DMS53 (cell line): ENCODE results near the gene THRSP.
"Not testable (repeated sequence)": the region's sequence is repeated elsewhere in the genome, so short reads cannot be mapped to it uniquely, and the experiment has no call there.

Experiments
- DNase-seq: peaks from one replicate; lab custom pipeline; 2025; lab: John Stamatoyannopoulos, UW

THRSP gene

DNA sequence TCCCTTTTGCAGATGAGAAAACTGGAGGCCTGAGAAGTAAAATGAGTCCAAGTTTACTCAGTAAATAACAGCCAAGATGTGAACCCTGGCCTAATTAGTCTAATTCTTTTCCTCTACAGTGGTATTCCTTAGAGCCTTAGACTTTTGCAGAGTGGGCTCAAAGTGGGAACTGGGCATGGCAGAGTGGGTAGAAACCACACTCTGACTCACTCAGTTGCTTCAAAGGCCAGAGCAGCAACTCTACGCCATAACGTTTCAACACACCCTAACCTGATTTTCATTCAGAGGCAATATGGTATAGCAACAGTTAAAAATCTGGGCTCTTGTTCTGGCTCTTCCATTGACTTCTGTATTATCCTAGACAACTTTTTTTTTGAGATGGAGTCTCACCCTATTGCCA lies 2.8 kb downstream of the THRSP start:
- DNase-seq: no peak

DNA sequence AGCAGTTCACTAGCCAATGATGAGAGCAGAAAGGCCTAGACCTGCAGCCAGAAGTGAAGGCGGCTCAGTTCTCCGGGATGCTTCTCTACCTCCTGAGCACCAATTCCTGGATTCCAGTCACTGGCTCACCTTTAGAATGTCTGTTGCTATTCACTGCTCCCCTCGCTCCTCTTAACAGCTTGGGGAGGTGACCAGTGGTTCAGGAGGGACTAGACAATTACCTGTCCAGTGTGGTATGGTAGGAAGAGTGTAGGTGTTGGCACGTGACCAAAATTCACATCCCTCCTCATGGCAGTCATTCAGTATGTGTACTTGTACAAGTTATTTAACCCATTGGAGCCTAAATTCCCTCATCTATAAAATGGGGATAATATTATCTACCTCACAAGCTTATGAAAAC lies 4.0 kb downstream of the THRSP start:
- no peak for DNase-seq

DNA sequence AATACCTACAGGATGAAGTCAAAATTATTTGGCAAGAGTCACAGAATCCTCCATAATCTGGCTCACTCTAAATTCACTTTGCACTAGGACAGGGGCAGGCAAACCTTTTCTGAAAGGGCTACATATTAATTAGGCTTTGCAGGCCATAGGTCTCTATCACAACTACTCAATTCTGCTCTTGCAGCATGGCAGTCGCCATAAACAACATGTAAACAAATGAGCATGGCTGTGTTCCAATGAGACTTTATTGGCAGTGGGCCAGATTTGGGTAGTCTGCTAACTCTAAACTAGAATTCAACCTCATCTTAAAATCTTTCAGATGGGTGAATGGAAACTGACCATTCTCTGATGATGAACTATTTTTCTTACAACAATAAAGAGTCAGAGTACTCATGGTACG lies 5.8 kb downstream of the THRSP start:
- DNase-seq: peak; percentile 52

DNA sequence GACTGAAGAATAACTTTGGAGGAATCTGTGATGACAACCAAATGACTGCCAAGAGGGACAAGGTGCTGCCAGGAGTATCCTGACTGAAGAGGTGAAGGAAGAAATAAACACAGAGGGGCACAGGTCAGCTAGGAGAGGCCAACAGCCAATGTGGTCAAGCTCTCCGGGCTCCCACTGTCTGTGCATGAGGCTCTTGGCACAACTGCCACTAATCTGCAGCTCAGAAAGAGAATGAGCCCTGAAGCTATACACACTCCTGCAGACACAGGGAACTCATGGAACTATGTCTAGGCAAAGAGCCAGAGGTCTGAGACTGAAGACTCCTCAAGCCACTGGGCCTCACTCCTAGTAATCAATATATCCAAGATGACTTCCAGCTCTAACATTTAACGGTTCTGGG lies 7.0 kb downstream of the THRSP start:
- DNase-seq: no peak

DNA sequence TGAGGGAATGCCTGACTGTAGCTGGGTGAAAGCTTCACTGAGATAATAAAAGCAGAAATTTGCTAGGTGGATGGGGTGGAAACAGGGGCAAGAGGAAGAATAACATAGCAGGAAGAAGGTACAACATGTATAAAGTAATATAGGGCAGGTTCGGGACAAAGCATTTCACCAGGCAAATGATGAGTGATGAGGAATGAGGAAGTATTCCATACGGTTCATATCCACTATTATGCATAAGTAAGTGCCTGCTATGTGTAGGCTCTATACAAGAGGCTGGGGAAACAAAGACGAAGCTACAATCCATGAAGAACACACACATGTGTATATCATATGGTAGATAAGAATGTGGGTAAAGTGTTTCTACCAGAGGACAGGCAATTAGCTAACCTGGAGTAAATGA lies 8.1 kb downstream of the THRSP start:
- DNase-seq: no peak

DNA sequence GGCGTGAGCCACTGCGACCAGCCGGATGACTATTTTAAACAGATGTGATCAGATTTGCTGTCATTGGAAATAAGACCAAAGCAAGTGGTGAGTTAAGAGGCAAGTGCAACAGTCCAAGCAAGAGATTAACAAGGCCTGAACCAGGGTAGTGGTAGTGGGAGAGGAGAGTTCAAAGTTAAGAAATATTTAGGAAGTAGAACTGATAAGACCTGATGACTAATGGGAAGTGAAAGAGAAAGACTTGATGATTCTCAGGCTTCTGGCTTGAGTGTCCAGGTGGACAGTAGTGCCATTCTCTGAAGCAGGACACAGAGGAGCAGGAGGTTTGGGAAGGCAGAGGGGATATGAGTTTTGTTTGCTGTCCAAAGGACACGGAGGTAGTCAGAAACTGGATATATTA lies 8.8 kb downstream of the THRSP start:
- no peak for DNase-seq

DNA sequence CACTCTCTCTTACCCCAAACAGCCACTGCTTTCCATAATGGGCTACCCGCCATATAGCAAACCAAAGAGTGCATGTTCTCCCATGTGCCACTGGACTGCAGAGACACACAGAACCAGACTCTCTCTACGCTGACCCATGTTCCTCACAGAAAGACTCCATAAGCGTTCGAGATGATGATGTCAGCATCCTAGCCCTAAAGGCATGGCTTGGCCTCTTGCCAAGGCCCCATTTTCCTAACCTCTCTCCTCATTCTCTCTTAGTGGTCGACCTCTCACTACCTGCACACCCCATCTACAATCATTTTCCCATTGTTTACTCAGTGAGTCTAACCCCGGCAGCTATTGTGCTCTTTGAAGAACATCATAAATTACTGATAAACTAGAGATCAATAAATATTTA lies 11.1 kb downstream of the THRSP start:
- no peak for DNase-seq

DNA sequence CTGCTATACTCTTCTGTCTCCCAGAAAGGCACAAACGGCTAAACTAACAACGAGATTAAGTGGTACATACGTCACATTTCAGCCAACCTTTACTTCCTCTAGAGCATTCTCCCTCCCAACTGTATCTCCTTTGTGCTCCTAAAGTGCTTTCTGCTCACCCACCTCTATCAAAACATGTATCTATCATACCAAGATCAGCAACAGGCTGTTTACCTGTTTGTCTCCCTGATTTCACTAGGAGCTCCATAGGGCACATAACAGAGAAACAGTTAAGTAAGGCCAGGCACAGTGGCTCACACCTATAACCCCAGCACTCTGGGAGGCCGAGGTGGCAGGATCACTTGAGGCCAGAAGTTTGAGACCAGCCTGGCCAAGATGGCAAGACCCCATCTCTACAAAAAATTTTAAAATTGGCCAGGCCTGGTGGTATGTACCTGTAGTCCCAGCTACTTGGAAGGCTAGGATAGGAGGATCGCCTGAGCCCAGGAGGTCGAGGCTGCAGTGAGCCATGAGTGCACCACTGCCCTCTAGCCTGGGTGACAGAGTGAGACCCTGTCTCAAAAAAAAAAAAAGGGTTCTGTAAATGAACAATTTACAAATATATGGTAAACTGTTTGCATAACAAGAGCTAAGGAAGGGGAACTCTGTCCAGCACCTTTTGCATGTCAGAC lies 13.2 kb downstream of the THRSP start:
- no peak for DNase-seq

DNA sequence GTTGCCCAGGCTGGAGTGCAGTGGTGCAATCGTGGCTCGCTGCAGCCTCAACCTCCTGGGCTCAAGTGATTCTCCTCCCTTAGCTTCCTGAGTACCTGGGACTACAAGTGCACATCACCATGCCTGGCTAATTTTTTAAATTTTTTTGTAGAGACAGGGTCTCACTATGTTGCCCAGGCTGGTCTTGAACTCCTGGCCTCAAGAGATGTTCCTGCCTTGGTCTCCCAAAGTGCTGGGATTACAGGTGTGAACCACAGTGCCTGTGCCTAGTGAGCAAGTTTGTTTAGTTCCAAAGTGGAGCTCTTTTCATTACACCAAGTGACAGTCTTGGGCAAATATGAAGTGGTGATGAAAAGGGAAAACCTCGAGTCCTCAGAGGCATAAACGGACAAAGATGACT lies 13.9 kb downstream of the THRSP start:
- DNase-seq: not testable (repeated sequence)

DNA sequence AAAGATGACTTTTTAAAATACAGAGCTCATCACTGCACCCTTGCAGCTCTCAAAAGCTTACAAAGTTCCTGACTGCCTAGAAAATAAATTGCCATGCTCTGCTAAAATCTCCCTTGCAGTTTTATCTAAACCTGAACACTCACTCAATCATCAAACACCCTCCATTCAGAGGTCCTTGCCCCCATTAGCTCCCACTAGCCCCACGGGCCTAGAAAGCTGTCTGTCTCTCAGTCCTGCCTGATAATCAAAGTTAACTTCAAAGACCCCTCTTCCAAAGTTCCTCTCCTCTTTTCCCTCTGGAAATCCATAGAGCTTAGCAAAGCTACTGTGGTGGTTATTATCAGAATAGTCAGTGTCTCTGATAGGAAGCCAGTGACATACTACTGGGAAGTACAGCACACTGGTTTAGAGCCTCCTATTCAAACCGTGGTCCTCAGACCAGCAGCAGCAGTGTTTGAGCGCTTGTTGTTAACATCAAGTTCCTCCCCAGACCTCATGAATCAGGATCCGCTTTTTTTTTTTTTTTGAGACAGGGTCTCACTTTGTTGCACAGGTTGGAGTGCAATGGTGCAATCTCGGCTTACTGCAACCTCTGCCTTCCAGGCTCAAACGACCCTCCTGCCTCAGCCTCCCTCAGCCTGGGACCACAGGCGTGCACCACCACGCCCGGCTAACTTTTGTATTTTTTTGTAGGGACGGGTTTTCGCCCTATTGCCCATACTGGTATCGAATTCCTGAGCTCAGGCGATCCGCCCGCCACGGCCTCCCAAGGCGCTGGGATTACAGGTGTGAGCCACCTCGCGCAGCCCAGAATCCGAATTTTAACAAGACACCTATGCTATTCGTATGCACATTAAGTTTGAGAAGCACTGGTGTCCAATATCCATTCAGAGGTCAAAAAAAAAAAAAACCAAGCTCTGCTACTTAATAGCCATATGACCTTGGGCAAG lies 14.8 kb downstream of the THRSP start:
- no peak for DNase-seq

DNA sequence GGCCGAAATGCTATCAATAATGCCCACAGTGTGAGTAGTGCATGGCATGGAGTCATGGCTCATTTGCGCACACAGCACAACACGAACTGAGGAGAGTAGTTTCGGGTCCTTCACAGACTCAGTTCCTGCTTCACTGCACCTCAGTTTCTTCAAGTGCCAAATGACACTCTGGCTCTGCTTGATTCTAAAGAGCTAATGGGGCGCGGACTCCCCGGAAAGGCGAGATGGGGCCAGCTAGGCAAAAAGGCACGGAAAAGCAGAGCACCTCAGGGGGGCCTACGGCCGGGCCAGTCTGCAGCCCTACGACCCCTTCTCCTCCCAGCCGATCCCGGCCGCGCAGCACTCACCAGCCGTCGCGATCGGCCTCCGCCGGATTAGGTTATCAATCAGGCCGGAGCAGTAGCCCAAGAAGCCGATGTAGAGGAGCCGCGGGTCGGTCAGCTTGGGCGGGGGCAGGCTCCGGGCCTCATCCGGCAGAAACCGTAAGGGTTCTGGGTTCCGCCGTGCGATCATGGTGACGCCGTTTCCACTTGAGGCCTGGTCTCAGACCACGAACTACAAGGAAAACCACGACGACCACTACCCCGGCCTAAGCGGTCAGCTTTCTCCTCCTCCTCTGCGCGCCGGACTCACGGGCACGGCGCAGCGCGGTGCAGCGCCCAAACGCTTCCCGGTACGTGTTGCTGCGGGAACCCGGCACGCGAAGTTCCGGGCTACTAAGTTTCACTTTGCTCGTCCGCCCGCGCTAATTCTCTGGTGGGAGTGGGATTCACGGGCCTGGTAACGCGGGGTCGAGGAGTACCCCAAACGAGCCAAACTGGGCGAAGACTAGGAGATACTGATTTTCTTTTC lies 15.8 kb downstream of the THRSP start, which contains the start of gene NDUFC2:
Gene NDUFC2 (minus strand): TSS at position 631 of the 852 bp plus-strand sequence. CDS start 118 bp downstream, at position 513.
- DNase-seq: peak; percentile 96

DNA sequence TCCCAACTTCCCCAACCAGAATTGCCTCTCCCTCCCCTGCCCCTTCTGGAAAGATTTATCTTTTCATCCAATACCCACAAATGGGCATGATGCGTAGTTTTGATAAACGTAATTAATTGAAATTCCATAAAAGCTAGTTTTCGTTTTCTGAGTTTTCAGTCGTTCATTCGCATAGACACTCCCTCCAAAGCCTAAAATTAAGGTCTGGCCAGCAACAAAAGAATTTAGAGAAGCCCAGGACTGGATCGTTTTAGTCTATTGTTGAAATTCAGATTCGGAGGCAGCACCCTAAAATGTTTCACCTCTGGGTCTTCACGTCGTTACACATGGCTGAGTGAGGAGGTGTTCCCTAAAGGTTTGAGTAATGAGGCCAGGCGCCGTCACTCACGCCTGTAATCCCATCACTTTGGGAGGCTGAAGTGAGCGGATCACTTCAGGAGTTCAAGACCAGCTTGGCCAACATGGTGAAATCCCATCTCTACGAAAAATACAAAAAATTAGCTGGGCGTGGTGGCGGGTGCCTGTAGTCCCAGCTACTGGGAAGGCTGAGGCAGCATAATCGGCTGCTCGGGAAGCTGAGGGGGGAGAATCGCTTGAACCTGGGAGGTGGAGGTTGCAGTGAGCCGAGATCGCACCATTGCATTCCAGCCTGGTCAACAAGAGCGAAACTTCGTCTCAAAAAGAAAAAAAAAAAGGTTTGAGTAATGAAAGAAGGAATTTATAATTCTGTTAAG lies 16.6 kb downstream of the THRSP start:
- peak; percentile 73 for DNase-seq

DNA sequence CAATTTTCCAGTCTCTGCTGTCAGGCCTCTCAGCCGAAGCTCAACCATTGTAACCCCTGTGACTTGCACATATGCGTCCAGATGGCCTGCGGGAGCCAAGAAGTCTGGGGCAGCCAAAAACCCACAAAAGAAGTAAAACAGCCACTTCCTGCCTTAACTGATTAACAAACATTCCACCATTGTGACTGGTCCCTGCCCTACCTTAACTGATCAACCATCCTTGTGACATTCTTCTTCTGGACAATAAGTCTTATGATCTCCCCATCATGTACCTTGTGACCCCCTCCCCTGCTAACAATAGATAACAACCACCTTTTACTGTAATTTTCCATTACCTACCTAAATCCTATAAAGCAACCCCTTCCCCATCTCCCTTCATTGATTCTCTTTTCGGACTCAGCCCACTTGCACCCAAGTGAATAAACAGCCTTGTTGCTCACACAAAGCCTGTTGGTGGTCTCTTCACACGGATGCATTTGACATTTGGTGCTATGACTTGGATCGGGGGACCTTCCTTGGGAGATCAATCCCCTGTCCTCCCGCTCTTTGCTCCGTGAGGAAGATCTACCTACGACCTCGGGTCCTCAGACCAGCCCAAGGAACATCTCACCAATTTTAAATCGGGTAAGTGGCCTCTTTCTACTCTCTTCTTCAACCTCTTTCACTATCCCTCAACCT lies 17.3 kb downstream of the THRSP start:
- DNase-seq: peak; percentile 33

DNA sequence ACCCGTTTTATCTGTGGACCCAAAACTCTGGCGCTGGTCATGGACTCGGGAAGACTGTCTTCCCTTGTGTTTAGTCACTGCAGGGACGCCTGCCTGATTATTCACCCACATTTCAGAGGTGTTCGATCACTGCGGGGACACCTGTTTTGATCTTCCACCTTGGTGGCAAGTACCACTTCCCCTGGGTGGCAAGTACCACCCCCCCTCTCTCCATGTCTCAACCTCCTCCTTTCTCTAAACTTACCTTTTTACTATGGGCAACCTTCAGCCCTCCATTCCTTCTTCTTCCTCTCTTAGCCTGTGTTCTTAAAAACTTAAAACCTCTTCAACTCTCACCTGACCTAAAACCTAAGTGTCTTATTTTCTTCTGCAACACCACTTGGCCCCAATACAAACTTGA lies 17.9 kb downstream of the THRSP start:
- no peak for DNase-seq

DNA sequence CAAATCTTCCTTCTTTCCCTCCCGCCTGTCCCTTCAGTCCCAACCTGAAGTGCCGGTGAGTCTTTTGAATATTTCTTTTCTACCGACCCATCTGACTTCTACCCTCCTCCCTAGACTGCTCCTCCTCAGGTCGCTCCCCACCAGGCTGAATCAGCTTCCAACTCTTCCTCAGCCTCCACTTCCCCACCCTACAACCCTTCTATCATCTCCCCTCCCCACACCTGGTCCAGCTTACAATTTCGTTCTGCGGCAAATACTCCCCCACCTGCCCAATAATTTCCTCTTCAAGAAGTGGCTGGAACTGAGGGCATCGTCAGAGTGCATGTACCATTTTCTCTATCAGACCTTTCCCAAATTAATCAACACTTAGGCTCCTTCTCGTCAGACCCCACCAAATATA lies 18.5 kb downstream of the THRSP start:
- no peak for DNase-seq

DNA sequence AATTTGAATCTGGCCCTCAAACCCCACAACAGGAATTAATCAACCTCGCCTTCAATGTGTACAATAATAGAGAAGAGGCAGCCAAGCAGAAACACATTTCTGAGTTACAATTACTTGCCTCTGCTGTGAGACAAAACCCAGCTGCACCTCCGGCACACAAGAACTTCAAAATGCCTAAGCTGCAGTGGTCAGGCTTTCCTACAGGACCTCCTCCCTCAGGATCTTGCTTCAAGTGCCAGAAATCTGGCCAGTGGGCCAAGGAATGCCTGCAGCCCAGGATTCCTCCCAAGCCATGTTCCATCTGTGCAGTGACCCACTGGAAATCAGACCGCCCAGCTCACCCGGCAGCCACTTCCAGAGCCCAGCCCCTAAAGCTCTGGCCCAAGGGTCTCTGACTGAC lies 19.4 kb downstream of the THRSP start:
- DNase-seq: no peak

DNA sequence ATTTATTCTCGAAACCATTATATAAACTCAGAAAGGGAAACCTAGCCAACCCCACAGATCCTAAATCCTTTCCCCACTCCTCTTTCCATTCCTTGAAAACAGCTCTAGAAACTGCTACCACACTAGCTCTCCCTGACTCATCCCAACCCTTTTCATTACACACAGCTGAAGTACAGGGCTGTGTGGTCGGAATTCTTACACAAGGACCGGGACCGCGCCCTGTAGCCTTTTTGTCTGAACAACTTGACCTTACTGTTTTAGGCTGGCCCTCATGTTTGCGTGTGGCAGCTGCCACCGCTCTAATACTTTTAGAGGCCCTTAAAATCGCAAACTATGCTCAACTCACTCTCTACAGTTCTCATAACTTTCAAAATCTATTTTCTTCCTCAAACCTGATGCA lies 20.8 kb downstream of the THRSP start:
- not testable (repeated sequence) for DNase-seq

DNA sequence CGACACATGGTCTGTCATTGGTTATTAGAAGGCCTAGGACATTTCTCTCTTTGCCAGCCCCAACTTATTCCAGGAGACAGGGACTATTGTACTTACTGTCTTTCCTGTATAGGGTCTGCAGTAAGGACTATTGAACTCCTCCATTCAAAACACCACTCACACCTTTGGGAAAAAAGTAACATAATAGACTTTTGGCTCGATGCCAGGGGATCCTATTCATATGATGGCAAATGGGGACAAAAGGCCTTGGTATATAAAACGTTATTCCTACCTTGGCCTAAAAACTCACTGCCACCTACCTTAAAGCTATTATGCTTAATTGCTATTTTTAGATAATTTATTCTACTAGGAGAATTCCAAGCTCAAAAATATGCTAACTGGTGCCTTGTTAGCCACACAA lies 22.3 kb downstream of the THRSP start:
- DNase-seq: peak; percentile 35

DNA sequence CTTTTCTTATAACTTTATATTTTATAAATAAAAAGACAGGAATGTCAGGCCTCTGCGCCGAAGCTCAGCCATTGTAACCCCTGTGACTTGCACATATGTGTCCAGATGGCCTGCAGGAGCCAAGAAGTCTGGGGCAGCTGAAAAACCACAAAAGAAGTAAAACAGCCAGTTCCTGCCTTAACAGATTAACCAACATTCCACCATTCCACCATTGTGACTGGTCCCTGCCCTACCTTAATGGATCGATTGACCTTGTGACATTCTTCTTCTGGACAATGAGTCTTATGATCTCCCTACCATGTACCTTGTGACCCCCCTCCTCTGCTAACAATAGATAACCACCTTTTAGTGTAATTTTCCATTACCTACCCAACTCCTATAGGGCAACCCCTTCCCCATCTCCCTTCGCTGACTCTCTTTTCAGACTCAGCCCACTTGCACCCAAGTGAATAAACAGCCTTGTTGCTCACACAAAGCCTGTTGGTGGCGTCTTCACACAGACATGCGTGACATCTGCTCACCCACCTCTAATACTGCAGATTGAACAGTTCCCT lies 22.9 kb downstream of the THRSP start:
- not testable (repeated sequence) for DNase-seq

DNA sequence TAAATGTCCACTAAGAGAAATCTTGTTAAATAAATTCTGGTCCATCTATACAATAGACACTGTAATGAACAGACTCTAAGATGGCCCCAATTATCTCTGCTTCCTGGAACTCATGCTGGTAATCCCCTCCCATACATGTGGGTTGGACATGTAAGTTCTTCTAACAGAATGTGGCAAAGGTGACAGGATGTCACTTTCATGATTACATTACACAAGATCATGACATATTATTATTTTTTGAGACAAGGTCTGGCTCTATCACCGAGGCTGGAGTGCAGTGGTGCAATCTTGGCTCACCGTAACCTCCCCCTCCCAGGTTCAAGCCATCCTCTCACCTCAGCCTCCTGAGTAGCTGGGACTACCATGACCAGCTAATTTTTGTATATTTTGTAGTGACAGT lies 30.6 kb downstream of the THRSP start:
- DNase-seq: no peak
